AG08395 (cell line): ENCODE results near the gene ZNF451.
A peak's percentile ranks its signal among the peaks of the same experiment; 100 is the strongest.
"Not testable (repeated sequence)": the region's sequence is repeated elsewhere in the genome, so short reads cannot be mapped to it uniquely, and the experiment has no call there.

ENCODE experiments used
- DNase-seq: peaks from one replicate; pipeline ENCODE4 v3.0.0; 2012; ENCODE audit warnings: mixed read lengths, low spot score

The ZNF451 gene, protein sequence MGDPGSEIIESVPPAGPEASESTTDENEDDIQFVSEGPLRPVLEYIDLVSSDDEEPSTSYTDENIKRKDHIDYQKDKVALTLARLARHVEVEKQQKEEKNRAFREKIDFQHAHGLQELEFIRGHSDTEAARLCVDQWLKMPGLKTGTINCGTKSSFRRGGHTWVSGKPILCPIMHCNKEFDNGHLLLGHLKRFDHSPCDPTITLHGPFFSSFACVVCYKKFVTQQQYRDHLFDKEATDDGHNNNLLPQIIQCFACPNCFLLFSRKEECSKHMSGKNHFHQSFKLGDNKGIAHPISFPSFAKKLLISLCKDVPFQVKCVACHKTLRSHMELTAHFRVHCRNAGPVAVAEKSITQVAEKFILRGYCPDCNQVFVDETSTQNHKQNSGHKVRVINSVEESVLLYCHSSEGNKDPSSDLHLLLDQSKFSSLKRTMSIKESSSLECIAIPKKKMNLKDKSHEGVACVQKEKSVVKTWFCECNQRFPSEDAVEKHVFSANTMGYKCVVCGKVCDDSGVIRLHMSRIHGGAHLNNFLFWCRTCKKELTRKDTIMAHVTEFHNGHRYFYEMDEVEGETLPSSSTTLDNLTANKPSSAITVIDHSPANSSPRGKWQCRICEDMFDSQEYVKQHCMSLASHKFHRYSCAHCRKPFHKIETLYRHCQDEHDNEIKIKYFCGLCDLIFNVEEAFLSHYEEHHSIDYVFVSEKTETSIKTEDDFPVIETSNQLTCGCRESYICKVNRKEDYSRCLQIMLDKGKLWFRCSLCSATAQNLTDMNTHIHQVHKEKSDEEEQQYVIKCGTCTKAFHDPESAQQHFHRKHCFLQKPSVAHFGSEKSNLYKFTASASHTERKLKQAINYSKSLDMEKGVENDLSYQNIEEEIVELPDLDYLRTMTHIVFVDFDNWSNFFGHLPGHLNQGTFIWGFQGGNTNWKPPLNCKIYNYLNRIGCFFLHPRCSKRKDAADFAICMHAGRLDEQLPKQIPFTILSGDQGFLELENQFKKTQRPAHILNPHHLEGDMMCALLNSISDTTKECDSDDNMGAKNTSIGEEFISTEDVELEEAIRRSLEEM

DNA sequence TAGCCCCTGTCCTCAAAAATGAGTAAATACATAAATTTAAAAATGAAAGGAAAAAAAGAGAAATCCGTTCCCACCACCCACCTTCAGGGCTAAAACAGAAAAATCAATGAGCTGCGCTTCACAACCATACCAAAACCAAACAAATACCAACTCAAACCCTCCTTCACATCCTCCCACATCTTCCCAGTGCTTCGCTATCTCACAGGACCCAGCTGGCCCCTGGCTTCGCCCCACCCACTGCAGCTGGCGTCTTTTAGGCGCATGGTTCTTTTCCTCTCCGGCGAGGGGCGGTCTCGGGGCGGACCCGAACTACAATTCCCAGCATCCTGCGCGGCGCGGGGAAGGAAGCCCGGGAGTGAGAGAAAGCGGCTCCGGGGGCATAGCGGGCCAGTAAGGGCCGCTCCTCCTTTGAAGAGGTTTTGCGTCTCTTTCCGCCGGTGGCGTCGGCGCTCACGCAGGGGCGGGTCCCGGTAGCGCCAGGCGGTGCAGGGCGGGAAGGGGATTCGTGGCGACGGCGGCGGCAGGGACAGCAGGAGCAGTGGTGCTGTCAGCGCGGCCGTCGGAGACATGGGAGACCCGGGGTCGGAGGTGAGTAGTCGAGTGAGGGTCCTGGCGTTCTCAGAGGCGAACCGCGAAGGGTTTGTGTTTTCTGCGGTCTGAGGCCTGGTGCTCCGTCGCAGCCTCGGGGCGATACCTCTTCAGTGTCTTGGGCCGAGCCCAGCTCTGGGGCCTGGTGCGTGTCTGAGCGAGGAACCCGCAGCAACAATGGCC lies at the start of gene ZNF451:
Gene ZNF451, plus strand, starts transcription at position 502 of the 771 bp plus-strand sequence. Its CDS starts 66 bp downstream, at position 568.
- peak; percentile 96 for DNase-seq

DNA sequence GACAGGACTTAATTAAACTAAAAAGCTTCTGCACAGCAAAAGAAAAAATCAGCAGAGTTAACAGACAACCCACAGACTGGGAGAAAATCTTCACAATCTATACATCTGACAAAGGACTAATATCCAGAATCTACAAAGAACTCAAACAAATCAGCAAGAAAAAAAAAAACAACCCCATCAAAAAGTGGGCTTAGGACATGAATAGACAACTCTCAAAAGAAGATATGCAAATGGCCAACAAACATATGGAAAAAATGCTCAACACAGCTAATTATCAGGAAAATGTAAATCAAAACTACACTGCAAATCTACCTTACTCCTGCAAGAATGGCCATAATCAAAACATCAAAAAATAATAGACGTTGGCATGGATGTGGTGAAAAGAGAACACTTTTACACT lies 45.9 kb upstream of the ZNF451 start:
- DNase-seq = not testable (repeated sequence)

DNA sequence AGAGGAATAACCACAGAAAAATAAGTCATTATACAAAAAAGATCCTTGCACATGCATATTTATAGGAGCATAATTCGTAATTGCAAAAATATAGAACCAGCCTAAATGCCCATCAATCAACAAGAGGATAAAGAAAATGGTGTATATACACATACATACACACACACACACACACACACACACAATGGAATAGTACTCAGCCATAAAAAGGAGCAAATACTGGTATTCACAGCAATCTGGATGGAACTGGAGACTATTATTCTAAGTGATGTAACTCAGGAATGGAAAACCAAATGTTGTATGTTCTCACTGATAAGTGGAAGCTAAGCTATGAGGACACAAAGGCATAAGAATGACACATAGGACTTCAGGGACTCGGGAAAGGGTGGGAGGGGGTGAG lies 45.4 kb upstream of the ZNF451 start:
- DNase-seq = no peak

DNA sequence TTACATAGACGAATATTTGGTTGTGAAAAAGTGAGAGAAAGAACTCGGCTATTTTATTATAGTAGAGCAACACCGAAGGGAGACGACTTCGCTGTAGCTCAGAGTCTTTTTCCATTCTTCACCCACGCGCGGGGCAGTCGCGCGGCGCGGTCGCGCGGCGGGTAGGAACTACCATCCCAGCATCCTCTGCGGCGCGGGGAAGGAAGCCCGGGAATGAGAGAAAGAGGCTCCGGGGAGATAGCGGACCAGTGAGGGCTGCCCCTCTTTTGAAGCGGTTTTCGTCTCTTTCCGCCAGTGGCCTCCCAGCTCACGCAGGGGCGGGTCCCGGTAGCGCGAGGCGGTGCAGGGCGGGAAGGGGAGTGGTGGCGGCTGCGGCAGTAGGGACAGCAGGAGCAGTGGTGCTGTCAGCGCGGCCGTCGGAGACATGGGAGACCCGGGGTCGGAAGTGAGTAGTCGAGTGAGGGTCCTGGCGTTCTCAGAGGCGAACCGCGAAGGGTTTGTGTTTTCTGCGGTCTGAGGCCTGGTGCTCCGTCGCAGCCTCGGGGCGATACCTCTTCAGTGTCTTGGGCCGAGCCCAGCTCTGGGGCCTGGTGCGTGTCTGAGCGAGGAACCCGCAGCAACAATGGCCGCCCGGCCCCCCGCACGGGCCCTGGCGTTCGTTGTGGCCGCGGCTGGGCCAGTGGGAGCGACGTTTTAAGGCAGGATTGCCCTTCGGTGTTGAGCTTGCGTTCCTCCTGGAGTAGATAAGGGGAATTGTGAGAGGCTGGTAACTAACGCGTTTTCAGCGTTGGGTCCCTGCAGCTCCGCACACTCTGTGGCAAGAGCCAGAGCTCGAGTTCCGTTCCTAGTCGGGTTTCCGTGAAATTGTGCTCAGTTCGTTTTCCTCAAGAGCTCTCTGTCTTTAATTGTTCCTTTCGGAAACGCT lies 43.4 kb upstream of the ZNF451 start, which contains the start of gene KIAA1586:
Gene KIAA1586, plus strand, starts transcription at position 362 of the 925 bp plus-strand sequence. Its CDS starts 63 bp downstream, at position 425.
- peak; percentile 92 for DNase-seq

DNA sequence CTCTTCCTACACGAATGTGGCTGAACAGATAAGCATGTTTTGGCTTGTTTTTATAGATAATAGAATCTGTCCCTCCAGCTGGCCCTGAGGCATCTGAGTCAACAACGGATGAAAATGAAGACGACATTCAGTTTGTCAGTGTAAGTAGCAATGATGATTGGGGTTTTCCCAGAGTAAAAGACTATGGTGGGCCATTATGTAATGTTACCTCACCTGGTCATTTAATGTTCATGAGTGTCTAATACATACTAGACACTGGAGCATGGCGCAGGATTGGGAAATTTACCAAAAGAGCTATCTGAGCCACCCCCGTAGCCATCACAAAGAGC lies 42.8 kb upstream of the ZNF451 start:
- DNase-seq = not testable (repeated sequence)

DNA sequence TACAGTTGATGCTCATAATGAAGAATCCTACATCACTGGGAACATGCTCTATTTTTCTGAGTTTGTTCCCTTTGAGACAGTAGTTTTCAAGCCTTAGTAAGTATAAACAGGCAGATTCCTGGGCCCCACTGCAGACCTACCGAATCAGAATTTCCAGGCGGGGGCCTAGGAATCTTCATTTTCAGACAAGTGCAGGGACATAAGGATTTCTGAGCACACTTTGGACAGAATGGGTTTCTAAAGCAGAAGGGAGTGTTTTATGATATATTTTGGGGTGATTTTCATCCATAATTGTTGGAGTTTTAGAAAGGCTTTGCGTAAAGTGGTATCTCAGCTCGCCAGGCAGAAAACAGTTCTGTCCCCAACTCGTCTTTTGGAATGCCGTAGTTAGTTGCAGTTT lies 42.1 kb upstream of the ZNF451 start:
- not testable (repeated sequence) for DNase-seq

DNA sequence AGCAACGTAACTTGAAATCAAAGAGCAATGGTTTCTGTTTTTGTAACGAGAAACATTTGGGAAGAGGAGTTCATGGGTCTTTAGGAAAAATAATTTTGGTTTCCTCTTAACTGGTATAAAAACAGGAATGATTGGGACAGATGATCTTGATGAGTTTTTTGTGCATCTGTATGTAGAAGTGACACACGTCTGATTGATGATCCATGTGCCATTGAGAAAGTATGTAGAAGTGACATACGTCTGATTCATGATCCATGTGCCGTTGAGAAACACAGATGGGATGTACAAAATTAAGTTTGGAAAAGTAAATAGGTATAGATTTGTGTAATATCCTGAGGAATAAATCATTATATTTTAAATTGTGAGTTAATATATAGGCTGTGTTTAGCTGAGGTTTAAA lies 41.4 kb upstream of the ZNF451 start:
- no peak for DNase-seq

DNA sequence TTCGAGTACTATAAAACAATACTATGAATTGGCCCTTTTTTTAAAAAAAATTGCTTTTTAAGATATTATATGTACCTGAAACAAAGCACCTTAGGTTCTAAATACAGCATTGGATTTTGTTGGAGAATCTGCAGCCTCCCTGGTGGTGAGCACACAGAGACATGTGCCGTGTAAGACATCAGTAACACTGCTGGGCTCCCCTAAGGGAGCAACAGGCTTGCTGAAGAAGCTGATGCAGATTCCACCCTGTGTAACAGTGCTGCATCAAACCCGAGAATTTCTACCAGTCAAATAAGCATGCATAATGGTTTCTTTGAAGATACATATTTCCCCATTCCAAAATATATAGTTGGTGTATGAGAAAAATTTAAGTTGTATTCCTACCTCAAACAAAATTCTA lies 26.1 kb upstream of the ZNF451 start:
- no peak for DNase-seq

DNA sequence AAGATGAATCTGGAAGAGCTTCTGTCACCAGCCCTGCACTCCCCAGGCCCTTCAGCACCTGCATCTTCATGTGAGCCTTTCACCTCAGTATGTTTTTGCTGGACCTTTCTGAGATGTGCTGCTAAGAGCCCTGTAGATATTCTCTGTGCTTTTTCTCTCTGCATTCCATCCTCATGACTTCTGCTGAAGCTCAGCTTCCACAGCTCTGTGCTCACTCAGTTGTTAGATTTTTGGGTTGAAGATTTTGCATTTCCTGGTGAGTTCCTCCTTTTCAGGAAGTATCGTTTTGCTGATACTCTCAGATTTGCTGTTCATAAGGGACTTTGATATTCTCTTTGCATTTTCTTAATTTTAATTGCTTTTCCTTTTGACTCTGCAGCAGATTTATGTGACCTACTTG lies 25.2 kb upstream of the ZNF451 start:
- peak; percentile 45 for DNase-seq

DNA sequence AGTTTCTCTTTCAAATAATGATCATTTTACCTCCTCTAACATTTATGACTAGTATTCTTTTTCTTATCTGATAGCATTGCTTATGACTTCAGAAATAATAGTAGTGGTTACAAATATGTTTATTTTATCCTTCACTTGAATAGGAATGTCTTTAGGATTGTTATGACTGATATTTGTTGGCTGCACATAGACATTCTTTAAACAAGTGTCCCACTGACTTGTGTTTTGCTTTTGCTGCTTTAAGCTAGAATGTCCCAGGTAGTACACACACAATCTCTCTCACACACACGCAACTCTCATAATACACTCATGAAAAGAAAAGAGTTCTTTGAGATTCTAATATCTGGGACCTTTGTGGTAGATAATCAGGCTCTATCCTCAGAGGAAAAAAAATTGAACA lies 21.9 kb upstream of the ZNF451 start:
- no peak for DNase-seq

DNA sequence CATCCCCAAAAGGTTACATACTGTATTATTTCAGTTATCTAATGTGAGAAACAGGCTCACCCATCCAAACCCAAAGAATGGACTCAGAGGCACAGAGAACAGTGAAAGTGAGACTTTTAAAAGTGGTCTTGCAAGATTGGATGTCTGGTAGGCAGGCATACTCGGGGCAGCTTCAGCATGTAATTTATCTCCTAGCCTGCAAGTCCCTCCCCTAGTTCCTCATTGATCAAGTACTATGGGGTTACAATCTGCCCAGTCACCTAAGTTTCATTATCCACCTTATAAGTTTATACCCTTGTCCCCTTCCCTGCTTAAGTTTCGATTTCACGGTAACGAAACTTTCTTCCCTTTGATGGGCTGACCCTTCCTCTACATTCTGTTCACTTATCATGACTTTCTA lies 20.8 kb upstream of the ZNF451 start:
- no peak for DNase-seq

DNA sequence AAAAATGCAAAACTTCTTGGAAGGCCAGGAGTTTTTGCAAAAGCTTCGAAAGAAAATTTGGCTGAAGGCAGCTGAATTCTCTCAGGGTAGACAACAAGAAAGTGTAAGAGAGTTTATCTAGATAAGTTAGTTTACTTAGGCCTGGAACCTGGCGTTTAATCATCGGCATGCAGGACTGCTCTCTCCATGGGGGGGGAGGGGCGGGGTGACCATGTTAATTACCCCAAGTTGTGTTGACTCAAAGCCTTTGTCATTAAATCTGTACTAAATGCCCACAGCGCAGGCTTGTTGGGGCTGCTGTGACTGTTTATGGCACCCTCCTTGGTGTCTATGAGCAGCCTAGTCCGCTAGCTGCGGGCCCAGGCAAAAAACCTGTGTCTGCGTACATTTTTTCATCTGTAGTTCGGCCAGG lies 20.1 kb upstream of the ZNF451 start:
- DNase-seq = no peak

DNA sequence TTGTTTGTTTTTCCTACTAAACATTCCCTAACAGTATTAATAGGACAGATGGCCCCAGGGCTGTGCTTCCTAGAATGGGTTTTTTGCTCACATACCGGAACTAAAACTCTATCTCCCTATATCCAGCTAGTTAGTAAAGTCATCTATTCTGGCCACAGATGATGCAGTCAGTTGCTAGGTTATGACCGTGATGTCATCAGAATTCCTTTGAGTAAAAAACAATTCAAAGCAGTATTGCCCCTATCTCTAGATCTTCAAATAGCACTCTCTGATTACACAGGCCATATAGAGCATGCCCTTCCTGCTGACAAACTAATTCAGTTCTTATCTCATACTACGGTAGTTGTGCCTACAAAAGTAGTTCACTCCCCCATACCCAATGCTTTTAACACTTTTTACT lies 17.9 kb upstream of the ZNF451 start:
- DNase-seq = no peak

DNA sequence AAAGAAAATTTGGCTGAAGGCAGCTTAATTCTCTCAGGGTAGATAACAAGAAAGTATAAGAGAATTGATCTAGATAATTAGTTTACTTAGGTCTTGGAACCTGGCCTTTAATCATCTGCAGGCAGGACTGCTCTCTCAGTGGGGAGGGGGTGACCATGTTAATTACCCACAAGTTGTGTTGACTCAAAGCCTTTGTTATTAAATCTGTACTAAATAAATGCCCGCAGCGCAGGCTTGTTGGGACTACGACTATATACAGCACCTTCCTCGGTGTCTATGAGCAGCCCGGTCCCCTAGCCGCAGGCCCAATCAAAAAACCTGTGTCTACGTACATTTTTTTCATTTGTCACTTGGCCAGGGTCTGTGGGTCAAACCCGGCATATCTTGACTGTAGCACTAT lies 15.6 kb upstream of the ZNF451 start:
- no peak for DNase-seq

DNA sequence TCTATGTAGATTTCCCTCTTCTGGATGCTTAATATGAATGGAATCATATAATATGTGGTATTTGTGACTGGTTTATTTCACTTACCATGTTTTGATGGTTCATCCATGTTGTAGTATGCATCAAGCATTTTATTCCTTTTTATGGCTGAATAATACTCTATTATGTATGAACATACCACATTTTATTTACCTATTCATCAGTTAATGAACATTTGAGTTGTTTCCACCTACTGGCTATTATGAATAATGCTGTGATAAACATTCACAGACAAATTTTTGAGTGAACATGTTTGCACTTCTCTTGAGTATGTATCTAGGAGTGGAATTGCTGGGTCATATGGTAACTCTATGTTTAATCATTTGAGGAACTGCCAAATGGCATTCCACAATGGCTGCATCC lies 14.9 kb upstream of the ZNF451 start:
- DNase-seq = no peak

DNA sequence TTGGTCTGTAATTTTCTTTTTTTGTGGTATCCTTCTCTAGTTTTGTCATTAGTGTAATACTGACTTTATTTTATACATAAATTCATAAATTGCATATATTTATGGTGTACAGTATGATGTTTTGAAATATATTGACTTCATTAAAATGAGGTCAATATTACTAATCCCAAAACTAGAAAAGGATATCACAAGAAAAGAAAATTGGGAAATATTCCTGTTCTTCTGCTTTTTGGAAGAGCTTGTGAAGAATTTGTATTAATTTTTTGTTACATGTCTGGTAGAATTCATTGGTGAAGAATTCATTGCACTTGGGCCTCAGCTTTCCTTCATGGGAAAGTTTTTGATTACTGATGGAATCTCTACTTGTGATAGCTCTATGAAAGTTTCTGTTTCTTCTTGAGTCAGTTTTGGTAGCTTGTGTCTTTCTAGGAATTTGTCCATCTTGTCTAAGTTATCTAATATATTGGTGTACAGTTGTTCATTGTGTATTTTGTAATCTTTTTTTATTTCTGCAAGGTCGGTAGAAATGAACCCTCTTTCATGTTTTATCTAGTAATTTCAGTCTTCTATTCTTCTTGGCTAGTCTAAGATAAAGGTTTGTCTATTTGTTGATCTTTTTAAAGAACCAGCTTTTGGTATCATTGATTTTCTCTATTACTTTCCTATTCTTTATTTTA lies 11.3 kb upstream of the ZNF451 start:
- DNase-seq = no peak

DNA sequence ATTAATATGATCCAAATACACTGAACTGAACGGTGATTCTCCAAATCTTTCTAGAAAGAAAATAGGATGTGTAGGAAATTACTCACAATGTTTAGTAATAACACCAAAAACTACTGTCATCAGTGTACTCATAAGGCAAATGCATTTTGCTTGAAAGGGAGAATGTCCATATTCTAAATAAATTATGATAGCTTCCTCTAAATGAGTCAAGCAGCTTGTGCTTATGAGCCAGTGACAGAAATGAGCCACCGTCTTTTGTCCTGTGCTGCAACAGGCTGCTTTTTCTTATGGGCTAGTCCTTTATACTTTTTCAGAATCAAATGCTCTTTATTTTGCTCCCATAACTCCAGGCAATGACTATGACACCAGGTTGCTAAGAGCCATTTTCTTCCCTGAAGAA lies 4.5 kb upstream of the ZNF451 start:
- DNase-seq = no peak

DNA sequence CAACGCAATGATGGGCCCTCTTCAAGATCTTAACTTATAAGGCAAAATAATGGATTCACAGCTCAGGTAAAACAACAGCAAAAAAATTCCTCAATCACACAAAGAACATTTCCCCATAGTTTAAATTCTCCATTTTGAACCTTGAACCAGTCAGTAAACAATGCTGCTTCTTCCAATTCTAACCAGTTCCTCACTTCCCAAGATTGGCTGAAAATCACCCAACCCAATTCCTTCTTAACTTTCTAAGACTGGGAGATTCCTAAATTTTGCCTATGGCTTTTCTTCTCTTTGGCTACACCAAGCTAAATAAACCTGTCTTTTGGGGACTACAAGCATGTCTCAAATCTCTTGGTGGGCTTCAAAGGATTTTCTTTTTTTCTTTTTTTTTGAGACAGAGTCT lies 3.1 kb upstream of the ZNF451 start:
- DNase-seq = no peak

DNA sequence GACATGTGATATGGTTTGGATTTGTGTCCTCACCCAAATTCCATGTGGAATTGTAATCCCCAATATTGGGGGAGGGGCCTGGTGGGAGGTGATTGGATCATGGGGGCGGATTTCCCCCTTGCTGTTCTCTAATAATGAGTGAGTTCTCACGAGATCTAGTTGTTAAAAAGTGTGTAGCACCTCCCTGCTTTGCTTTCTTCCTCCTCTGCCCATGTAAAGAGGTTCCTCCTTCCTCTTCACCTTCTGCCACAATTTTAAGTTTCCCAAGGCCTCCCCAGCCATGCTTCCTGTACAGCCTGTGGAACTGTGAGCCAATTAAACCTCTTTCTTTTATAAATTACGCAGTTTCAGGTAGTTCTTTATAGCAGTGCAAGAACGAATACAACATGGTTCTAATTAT lies 2.1 kb upstream of the ZNF451 start:
- DNase-seq = no peak

DNA sequence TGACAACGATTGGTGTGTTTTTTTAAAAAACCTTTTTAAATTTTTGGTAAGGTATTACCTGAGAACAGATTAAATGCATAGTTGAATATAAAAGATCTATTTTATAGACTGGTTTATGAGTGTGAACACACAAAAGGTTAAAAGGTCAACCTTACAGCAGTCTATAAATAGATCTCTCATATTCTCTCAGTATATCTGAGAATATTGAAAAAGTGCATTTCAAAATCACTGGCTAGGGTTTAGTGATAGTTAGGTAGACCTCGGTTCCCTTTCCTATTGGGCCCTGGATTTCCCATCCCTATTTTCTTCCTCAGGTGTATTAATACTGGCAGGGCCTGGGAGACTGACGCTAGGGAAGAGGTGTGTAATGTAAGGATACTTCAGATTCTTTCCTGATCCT lies 723 bp upstream of the ZNF451 start:
- no peak for DNase-seq
